HG03354 (cell line): Measurements from ENCODE around the gene C12orf50.
"Not testable (repeated sequence)": the region's sequence is repeated elsewhere in the genome, so short reads cannot be mapped to it uniquely, and the experiment has no call there.

ENCODE experiments used
- ATAC-seq: cut with Tn5 transposase; IDR thresholded peaks from one replicate; pipeline ENCODE4 v1.9.1; 2021; ENCODE audit warnings: mild to moderate bottlenecking; ENCODE audit not compliant: unreplicated experiment, poor library complexity, severe bottlenecking

C12orf50 gene

GRCh38 chr12:88029093-88029665, at the start of gene C12orf50:
C12orf50 (minus strand) TSS chr12:88029401; CDS start chr12:88026962, 2,439 bp downstream.
- ATAC-seq, result no peak

- ATAC-seq, result no peak
Measured at GRCh38 chr12:88067301-88067700, 38.1 kb upstream of the C12orf50 start.

- peak; percentile 94 for ATAC-seq
Measured at GRCh38 chr12:88063375-88063774, 34.2 kb upstream of the C12orf50 start.

GRCh38 chr12:88062474-88062873, 33.3 kb upstream of the C12orf50 start:
- ATAC-seq, result peak; percentile 73

GRCh38 chr12:88058719-88059077, 29.5 kb upstream of the C12orf50 start:
- no peak for ATAC-seq

- ATAC-seq, result no peak
Measured at GRCh38 chr12:88057994-88058718, 29.0 kb upstream of the C12orf50 start.

- no peak for ATAC-seq
Measured at GRCh38 chr12:88056571-88056970, 27.4 kb upstream of the C12orf50 start.

- ATAC-seq, result peak; percentile 70
Measured at GRCh38 chr12:88052686-88053085, 23.5 kb upstream of the C12orf50 start.

GRCh38 chr12:88044035-88044434, 14.8 kb upstream of the C12orf50 start:
- ATAC-seq, result no peak

GRCh38 chr12:88037770-88038169, 8.6 kb upstream of the C12orf50 start:
- ATAC-seq, result no peak

GRCh38 chr12:88036353-88036965, 7.3 kb upstream of the C12orf50 start:
- ATAC-seq, result no peak

GRCh38 chr12:88035907-88036289, 6.7 kb upstream of the C12orf50 start:
- peak; percentile 24 for ATAC-seq

- peak; percentile 99 for ATAC-seq
Measured at GRCh38 chr12:88035271-88035906, 6.2 kb upstream of the C12orf50 start.

- ATAC-seq, result not testable (repeated sequence)
Measured at GRCh38 chr12:88031161-88031560, 2.0 kb upstream of the C12orf50 start.

GRCh38 chr12:88026196-88026595, 3.0 kb downstream of the C12orf50 start:
- ATAC-seq, result no peak

GRCh38 chr12:88017964-88018363, 11.2 kb downstream of the C12orf50 start:
- ATAC-seq, result no peak

GRCh38 chr12:88015825-88016224, 13.4 kb downstream of the C12orf50 start:
- no peak for ATAC-seq

- no peak for ATAC-seq
Measured at GRCh38 chr12:88011755-88012154, 17.4 kb downstream of the C12orf50 start.

- ATAC-seq, result no peak
Measured at GRCh38 chr12:88006351-88006750, 22.9 kb downstream of the C12orf50 start.

- no peak for ATAC-seq
Measured at GRCh38 chr12:88001327-88001726, 27.9 kb downstream of the C12orf50 start.
